B cell (primary cell): ENCODE results near the gene URB1. TPM values are rescaled to one million over a fixed set of nuclear protein-coding genes. Genes with fewer than 3 reads are reported as not detected.

Experiments used
- ATAC-seq: fragments of 200-7000 bp; cut with Tn5 transposase; one replicate; pipeline ENCODE4 v1.10.0; 2021; ENCODE audit warnings: low read depth, mild to moderate bottlenecking, moderate number of reproducible peaks, moderate library complexity
- CTCF ChIA-PET: fragments of 350-600 bp; sonication (Branson Sonifier 250); formaldehyde crosslinking; loops from one replicate; lab custom pipeline; 2021; ENCODE audit warnings: antibody characterized with exemption, inconsistent platforms; lab: Charles Lee
- POLR2A ChIA-PET: fragments of 350-600 bp; sonication (Branson Sonifier 250); formaldehyde crosslinking; loops from one replicate; lab custom pipeline; 2021; ENCODE audit warnings: antibody characterized with exemption; lab: Charles Lee
- DNase-seq: peaks from one replicate; pipeline ENCODE4 v3.0.0; 2013
- H2AFZ ChIP-seq: 2 replicates; pipeline ENCODE4 v1.6.1; 2012; ENCODE audit warnings: mild to moderate bottlenecking, low read depth, low read length; ENCODE audit not compliant: insufficient read depth, poor library complexity, severe bottlenecking
- H3K27ac ChIP-seq, 2 donors: 1 replicate in 1 of 2; 2 replicates in 1 of 2; pipeline ENCODE4 v1.5.1; 2012 to 2013; ENCODE audit warnings: low read length in 2 of 2, mild to moderate bottlenecking in 2 of 2, moderate library complexity in 1 of 2
- H3K27me3 ChIP-seq, 4 experiments: fragments of 200-600 bp in 1 of 4; sonication (generic) in 1 of 4; replicated peaks in 1 of 4; 1 replicate in 2 of 4; 2 replicates in 2 of 4; pipeline versions ENCODE4 v1.6.1 to v1.7.0; 2013 to 2016; ENCODE audit warnings: low read length in 3 of 4, mild to moderate bottlenecking in 2 of 4, mixed read lengths in 1 of 4, moderate library complexity in 1 of 4; ENCODE audit not compliant: insufficient read depth in 4 of 4, control insufficient read depth in 3 of 4; ENCODE audit errors: control extremely low read depth in 1 of 4
- H3K36me3 ChIP-seq, 2 experiments: replicated peaks in 1 of 2; 1 replicate in 1 of 2; 2 replicates in 1 of 2; pipeline versions ENCODE4 v1.6.1 to v1.7.1; 2013; ENCODE audit warnings: low read length in 1 of 2; ENCODE audit not compliant: insufficient read depth in 2 of 2, control insufficient read depth in 1 of 2; ENCODE audit errors: control extremely low read depth in 1 of 2, extremely low read depth in 1 of 2
- H3K4me1 ChIP-seq, 2 donors: fragments of 200-600 bp in 1 of 2; sonication (generic) in 1 of 2; 1 replicate in 1 of 2; 2 replicates in 1 of 2; pipeline versions ENCODE4 v1.5.1 to v1.6.1; 2013 to 2017; ENCODE audit warnings: low read length in 2 of 2; ENCODE audit not compliant: control insufficient read depth in 2 of 2, insufficient read depth in 2 of 2
- H3K4me2 ChIP-seq: replicated peaks from 2 replicates; pipeline ENCODE3; 2012; ENCODE audit warnings: mild to moderate bottlenecking, low read depth, low read length; ENCODE audit not compliant: poor library complexity, severe bottlenecking
- H3K4me3 ChIP-seq, 5 experiments: fragments of 200-600 bp in 1 of 5; sonication (generic) in 1 of 5; 1 replicate in 3 of 5; 2 replicates in 2 of 5; pipeline versions ENCODE4 v1.5.1 to v1.7.0; 2011 to 2016; ENCODE audit warnings: low read length in 4 of 5, mild to moderate bottlenecking in 4 of 5, low read depth in 2 of 5, control low read depth in 1 of 5, moderate library complexity in 1 of 5; ENCODE audit not compliant: insufficient read depth in 1 of 5; ENCODE audit errors: control extremely low read depth in 1 of 5, extremely low read depth in 1 of 5
- H3K79me2 ChIP-seq: fragments of 200-600 bp; sonication (generic); one replicate; pipeline ENCODE4 v1.6.0; 2016; ENCODE audit warnings: low read length; ENCODE audit not compliant: control insufficient read depth, insufficient read depth
- H3K9ac ChIP-seq: fragments of 200-600 bp; sonication (generic); 2 replicates; pipeline ENCODE4 v1.6.1; 2017; ENCODE audit warnings: mild to moderate bottlenecking, low read length, moderate library complexity
- H3K9me3 ChIP-seq, 3 donors: one replicate each; pipeline versions ENCODE4 v1.6.1 to v1.7.1; 2013; ENCODE audit warnings: low read length in 2 of 3; ENCODE audit not compliant: control insufficient read depth in 2 of 3, insufficient read depth in 1 of 3; ENCODE audit errors: control extremely low read depth in 1 of 3
- H4K20me1 ChIP-seq: 2 replicates; pipeline ENCODE4 v1.6.0; 2012; ENCODE audit warnings: mild to moderate bottlenecking, low read length; ENCODE audit not compliant: insufficient read depth, control insufficient read depth, poor library complexity, severe bottlenecking
- H3K27ac Mint-ChIP-seq: one replicate; pipeline ENCODE4 v1.8.0; 2021; ENCODE audit warnings: mixed read lengths
- H3K27me3 Mint-ChIP-seq: one replicate; pipeline ENCODE4 v1.8.0; 2021; ENCODE audit warnings: mixed read lengths
- H3K4me1 Mint-ChIP-seq: one replicate; pipeline ENCODE4 v1.8.0; 2021; ENCODE audit warnings: mixed read lengths
- H3K4me3 Mint-ChIP-seq: one replicate; pipeline ENCODE4 v1.8.0; 2021; ENCODE audit warnings: mixed read lengths
- H3K9me3 Mint-ChIP-seq: one replicate; pipeline ENCODE4 v1.8.0; 2022; ENCODE audit warnings: mixed read lengths; ENCODE audit not compliant: insufficient read depth
- EZH2 ChIP-seq: IDR thresholded peaks from 2 replicates; pipeline ENCODE4 v1.6.1; 2012; ENCODE audit warnings: borderline replicate concordance, low read depth, mild to moderate bottlenecking, moderate library complexity, low read length; ENCODE audit not compliant: insufficient read depth, poor library complexity, severe bottlenecking
- WGBS: methylation state at CpG from one replicate; pipeline ENCODE4 v1.1.5; 2013; ENCODE audit warnings: missing lambda C conversion rate; ENCODE audit not compliant: insufficient coverage; 5-methylcytosine and 5-hydroxymethylcytosine counted together
- intact Hi-C: fragments of 100-400 bp; cut with micrococcal nuclease; formaldehyde crosslinking; loops from one replicate; pipeline ENCODE4 v1.10.0; 2022
- polyA plus RNA-seq: library from polyadenylated mRNA; depleted of rRNA; stranded (reverse); fragments of >200 nt; gene quantifications from 2 replicates; pipeline ENCODE4 v1.2.3, GENCODE V29; 2012
- small RNA-seq: library from RNA; depleted of rRNA; stranded (forward); fragments of <200 nt; gene quantifications from one replicate; pipeline ENCODE3, GENCODE V24; 2012; ENCODE audit warnings: low replicate concordance, low read depth; ENCODE audit not compliant: insufficient read length
- total RNA-seq, 2 donors: library from RNA; stranded (reverse); fragments of 120-200 nt in 1 of 2; gene quantifications; 1 replicate in 1 of 2; 2 replicates in 1 of 2; pipeline versions ENCODE4 v1.2.3 to v1.2.4, GENCODE V29; 2013 to 2022
- TF ChIP-seq, protein P1 (sequence below): fragments of 200-600 bp; IDR thresholded peaks from one replicate; pipeline ENCODE4 v1.8.0; 2022; ENCODE audit warnings: antibody characterized with exemption, mild to moderate bottlenecking

Gene URB1
- total and polyA plus RNA-seq, 2 donors (not counting 1 experiment from before 2014, with no cell fraction given) = 4.7 to 15.2 TPM

DNA sequence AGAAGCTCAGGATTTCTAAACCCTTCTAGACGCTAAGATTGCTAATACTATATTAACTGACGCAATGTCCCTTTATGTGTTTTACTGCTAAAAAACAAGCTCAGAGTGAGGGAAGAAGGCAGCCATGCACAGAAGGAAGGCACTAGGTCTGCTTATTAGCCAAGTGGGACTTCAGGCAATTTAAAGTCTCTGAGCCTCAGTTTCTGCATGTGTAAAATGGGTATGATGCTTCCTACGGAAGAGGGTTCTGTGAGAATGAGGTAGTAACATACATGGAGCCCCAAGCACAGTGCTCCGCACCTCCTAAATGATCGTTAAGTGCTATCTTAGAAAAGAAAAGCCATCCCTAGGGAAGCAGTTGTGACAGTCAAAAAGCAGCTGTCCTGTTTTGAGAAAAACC lies 130.9 kb downstream of the URB1 start:
- no peaks in the 10 kb centered on the region for H3K79me2 ChIP-seq
- Mint-ChIP-seq H3K27me3 (peaks cover under 1% of the 10 kb centered on the region), H3K27ac (no peak overlapping the region), H3K4me1 (peaks cover 2% of the 10 kb centered on the region), H3K9me3 (no peaks in the 10 kb centered on the region), H3K4me3 (no peak overlapping the region)
- no peak overlapping the region for H3K9ac ChIP-seq
- ChIA-PET POLR2A (no interaction called here), CTCF (interaction anchor here (0.7 kb wide), 1 partner anchor 9 kb away, joined by 3 read pairs; no protein-coding TSS in a partner anchor)
- DNase-seq (no peak), ATAC-seq (no peak)
- H3K4me2 ChIP-seq = no peak overlapping the region
- H2AFZ ChIP-seq = no peak overlapping the region
- no peaks in the 10 kb centered on the region for H3K27me3 ChIP-seq
- intact Hi-C loops = no loop called here
- TF ChIP-seq EZH2 = no peak
- TF ChIP-seq, protein P1, sequence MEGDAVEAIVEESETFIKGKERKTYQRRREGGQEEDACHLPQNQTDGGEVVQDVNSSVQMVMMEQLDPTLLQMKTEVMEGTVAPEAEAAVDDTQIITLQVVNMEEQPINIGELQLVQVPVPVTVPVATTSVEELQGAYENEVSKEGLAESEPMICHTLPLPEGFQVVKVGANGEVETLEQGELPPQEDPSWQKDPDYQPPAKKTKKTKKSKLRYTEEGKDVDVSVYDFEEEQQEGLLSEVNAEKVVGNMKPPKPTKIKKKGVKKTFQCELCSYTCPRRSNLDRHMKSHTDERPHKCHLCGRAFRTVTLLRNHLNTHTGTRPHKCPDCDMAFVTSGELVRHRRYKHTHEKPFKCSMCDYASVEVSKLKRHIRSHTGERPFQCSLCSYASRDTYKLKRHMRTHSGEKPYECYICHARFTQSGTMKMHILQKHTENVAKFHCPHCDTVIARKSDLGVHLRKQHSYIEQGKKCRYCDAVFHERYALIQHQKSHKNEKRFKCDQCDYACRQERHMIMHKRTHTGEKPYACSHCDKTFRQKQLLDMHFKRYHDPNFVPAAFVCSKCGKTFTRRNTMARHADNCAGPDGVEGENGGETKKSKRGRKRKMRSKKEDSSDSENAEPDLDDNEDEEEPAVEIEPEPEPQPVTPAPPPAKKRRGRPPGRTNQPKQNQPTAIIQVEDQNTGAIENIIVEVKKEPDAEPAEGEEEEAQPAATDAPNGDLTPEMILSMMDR = no peak
- peaks cover 0 to 3% of the 10 kb centered on the region in 2 experiments for H3K36me3 ChIP-seq
- no peaks in the 10 kb centered on the region for H3K4me1 ChIP-seq
- WGBS = no CpG with 5 or more reads among the region's 5 CpGs
- H4K20me1 ChIP-seq = no peaks in the 10 kb centered on the region
- H3K27ac ChIP-seq = no peak overlapping the region
- no peaks in the 10 kb centered on the region for H3K9me3 ChIP-seq
- no peak overlapping the region for H3K4me3 ChIP-seq

Small RNA genes within 50 kb of the gene (small RNA-seq; reads per million reads assigned to genes)
- 37.0 reads per million, percentile 92 among the genes with 10 or more reads in this experiment for gene SNORA80A

Other genes with a start within 250 kb of the URB1 start
- gene MIS18A, start 114.0 kb downstream of the URB1 start, total RNA-seq = 8.8 and 10.4 TPM in 2 replicates
- 3.7 and 4.0 TPM in 2 replicates for gene MIS18A, start 114.0 kb downstream of the URB1 start, polyA plus RNA-seq
- gene MRAP, start 94.2 kb downstream of the URB1 start, total RNA-seq = not detected in 2 replicates
- not detected in 2 replicates for gene MRAP, start 94.2 kb downstream of the URB1 start, polyA plus RNA-seq
- 1.3 and 1.6 TPM in 2 replicates for gene EVA1C, start 19.7 kb upstream of the URB1 start, total RNA-seq
- 0.68 and 0.84 TPM in 2 replicates for gene EVA1C, start 19.7 kb upstream of the URB1 start, polyA plus RNA-seq
- gene TCP10L, start 192.5 kb upstream of the URB1 start, total RNA-seq = 0.39 and 0.51 TPM in 2 replicates
- gene TCP10L, start 192.5 kb upstream of the URB1 start, polyA plus RNA-seq = 0.29 and 0.39 TPM in 2 replicates
- gene CFAP298, start 219.4 kb upstream of the URB1 start, total RNA-seq = 29.2 and 29.4 TPM in 2 replicates
- gene CFAP298, start 219.4 kb upstream of the URB1 start, polyA plus RNA-seq = 22.0 and 42.1 TPM in 2 replicates